ENCODE data around the gene IFT27.

IFT27 gene

GRCh38 chr22:36803358-36803757 lies 27.4 kb upstream of the IFT27 start:
- Mint-ChIP-seq H3K4me3 (no peak overlapping the region), H3K9me3 (no peaks in the 10 kb centered on the region), H3K27me3 (ENCODE audit: low read depth) (peaks cover 34% of the 10 kb centered on the region), H3K4me1 (peaks cover 7% of the 10 kb centered on the region), H3K36me3 (ENCODE audit: low read depth) (no peaks in the 10 kb centered on the region), H3K27ac (no peak overlapping the region)
- TF ChIP-seq CTCF (IDR thresholded peaks at IDR 0.05; ENCODE audit: unreplicated experiment in 3 of 3) = no peak

GRCh38 chr22:36798674-36799066 lies 22.8 kb upstream of the IFT27 start:
- peaks cover 29% of the 10 kb centered on the region for H3K27me3 Mint-ChIP-seq (ENCODE audit: low read depth)
- no peak overlapping the region for H3K27ac Mint-ChIP-seq
- H3K4me1 Mint-ChIP-seq = peaks cover 12% of the 10 kb centered on the region
- H3K36me3 Mint-ChIP-seq (ENCODE audit: low read depth) = no peaks in the 10 kb centered on the region
- H3K4me3 Mint-ChIP-seq = no peak overlapping the region
- TF ChIP-seq CTCF (IDR thresholded peaks at IDR 0.05; ENCODE audit: unreplicated experiment in 3 of 3) = no peak
- no peaks in the 10 kb centered on the region for H3K9me3 Mint-ChIP-seq

GRCh38 chr22:36797911-36798673 lies 22.2 kb upstream of the IFT27 start:
- no peaks in the 10 kb centered on the region for H3K9me3 Mint-ChIP-seq
- H3K27ac Mint-ChIP-seq = peak overlapping the region in 1 of 3 experiments; percentile 70
- no peak overlapping the region for H3K4me3 Mint-ChIP-seq
- H3K36me3 Mint-ChIP-seq (ENCODE audit: low read depth) = no peaks in the 10 kb centered on the region
- peaks cover 23% of the 10 kb centered on the region for H3K27me3 Mint-ChIP-seq (ENCODE audit: low read depth)
- H3K4me1 Mint-ChIP-seq = peaks cover 12% of the 10 kb centered on the region
- no peak for TF ChIP-seq CTCF (IDR thresholded peaks at IDR 0.05; ENCODE audit: unreplicated experiment in 3 of 3)

- H3K9me3 Mint-ChIP-seq = no peaks in the 10 kb centered on the region
- H3K27ac Mint-ChIP-seq = peak overlapping the region in 1 of 3 experiments; percentile 70
- peaks cover 12% of the 10 kb centered on the region for H3K4me1 Mint-ChIP-seq
- TF ChIP-seq CTCF (IDR thresholded peaks at IDR 0.05; ENCODE audit: unreplicated experiment in 3 of 3) = no peak
- no peak overlapping the region for H3K4me3 Mint-ChIP-seq
- no peaks in the 10 kb centered on the region for H3K36me3 Mint-ChIP-seq (ENCODE audit: low read depth)
- peaks cover 21% of the 10 kb centered on the region for H3K27me3 Mint-ChIP-seq (ENCODE audit: low read depth)
These were observed 21.5 kb upstream of the IFT27 start for GRCh38 chr22:36797374-36797773.

GRCh38 chr22:36796552-36797175 lies 20.7 kb upstream of the IFT27 start:
- Mint-ChIP-seq H3K27me3 (ENCODE audit: low read depth) (peaks cover 15% of the 10 kb centered on the region), H3K9me3 (no peaks in the 10 kb centered on the region), H3K4me3 (no peak overlapping the region), H3K27ac (no peak overlapping the region), H3K36me3 (ENCODE audit: low read depth) (no peaks in the 10 kb centered on the region), H3K4me1 (peaks cover 12% of the 10 kb centered on the region)
- TF ChIP-seq CTCF (IDR thresholded peaks at IDR 0.05; ENCODE audit: unreplicated experiment in 3 of 3) = no peak
